ENCODE results near the gene GSTM2.

Gene GSTM2

DNA sequence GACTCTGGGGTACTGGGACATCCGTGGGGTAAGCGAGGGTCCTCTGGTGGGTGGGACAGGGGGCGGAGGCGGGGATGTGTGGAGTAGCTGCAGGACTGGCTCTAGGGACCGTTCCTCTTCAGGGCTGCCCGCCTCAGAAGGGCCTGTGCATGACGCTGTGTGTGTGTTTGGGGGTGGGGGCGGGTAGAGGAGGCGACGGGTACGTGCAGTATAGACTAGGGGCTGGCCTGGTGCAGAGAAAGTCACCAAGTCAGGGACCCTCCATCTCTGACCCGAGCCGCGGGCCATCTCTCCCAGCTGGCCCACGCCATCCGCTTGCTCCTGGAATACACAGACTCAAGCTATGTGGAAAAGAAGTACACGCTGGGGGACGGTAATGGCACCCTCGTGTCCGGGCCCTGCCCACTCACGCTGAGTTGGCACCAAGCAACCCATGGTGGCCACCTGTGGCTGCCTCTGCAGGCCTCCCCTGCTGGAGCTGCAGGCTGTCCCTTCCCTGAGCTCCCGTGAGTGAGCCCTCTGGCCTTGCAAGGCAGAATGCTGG, 44.5 kb downstream of the GSTM2 start:
- no peak for DNase-seq (ENCODE audit: low read depth in 4 of 4, low spot score in 1 of 4)

DNA sequence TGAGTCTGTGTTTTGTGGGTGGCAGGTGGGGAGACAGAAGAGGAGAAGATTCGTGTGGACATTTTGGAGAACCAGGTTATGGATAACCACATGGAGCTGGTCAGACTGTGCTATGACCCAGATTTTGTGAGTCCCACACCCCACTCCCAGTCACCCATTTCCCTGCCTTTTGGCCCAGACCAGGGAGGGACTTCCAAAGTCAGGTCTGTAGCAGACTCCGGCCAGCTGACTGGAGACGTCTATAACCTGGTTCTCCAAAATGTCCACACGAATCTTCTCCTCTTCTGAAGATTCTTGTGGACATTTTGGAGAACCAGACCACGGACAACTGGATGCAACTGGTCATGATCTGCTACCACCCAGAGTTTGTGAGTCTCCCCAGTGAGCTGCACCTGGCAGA, 45.8 kb downstream of the GSTM2 start:
- DNase-seq (ENCODE audit: low read depth in 4 of 4, low spot score in 1 of 4): no peak

DNA sequence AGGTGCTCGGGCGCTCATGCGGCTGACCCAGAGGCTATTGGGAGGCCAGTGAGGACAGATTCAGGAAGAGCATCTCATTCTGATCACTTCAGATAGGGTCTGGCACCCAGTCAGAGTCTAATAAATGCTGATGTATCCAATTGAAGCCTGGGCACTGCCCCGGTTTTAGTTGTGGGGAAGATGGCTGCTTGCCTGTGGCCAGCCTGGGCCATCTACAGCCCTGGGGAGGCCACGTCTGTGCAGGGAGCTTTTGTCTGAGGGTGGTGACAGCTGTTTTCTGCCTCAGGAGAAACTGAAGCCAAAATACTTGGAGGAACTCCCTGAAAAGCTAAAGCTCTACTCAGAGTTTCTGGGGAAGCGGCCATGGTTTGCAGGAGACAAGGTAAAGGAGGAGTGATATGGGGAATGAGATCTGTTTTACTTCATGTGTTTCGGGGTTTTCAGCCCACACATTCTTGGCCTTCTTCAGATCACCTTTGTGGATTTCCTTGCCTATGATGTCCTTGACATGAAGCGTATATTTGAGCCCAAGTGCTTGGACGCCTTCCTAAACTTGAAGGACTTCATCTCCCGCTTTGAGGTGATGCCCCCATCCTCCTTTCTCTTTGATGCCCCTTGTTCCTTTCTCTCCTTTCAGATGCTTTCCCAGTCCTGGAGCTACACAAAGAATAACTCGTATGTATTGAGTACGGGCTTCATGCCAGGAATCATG, 47.0 kb downstream of the GSTM2 start:
- no peak for DNase-seq (ENCODE audit: low read depth in 4 of 4, low spot score in 1 of 4)

DNA sequence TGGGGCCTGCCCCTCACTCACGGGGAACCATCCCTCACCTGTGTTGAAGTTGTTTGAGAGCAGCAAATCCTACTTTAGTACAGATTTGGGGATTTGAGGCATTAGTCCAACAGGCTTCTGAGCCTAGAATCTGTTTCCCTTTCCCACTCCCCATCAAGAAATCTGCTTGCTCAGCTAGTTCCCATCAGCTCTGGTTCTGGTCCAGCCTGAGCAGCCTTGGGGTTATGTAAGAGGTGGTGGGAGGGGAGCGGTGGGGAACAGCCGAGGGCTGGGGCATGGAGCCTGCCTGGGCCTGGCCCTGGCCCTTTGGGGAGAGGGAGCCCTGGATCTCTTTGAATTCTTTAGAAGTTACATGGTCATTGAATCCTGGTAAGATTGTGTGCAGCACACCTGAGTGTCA, 48.3 kb downstream of the GSTM2 start:
- no peak for DNase-seq (ENCODE audit: low read depth in 4 of 4, low spot score in 1 of 4)

DNA sequence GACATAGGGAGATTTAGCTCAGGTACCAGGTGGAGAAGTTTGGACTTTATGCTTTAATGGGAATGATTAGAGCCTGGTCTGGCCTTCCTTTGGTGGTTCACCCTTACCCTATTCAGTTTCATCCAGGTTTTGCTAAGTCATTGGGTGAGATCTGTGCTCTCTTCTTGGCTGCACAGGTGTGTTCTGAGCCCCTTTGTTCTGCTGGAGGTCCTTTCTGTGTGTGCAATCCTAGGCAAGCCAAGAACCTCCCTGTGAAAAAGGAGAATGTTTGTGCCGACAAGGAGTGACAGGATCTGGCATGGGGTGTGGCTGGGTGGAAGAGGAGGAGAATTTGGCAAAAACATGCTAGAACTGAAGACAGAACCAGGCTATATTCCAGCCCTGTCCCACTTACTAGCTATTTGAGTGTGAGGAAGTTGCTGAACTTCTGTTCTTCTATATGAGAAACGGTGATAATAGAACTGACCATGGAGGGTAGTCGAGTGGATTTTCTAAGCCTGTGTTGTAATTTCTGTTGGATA, 48.8 kb downstream of the GSTM2 start:
- no peak for DNase-seq (ENCODE audit: low read depth in 4 of 4, low spot score in 1 of 4)

DNA sequence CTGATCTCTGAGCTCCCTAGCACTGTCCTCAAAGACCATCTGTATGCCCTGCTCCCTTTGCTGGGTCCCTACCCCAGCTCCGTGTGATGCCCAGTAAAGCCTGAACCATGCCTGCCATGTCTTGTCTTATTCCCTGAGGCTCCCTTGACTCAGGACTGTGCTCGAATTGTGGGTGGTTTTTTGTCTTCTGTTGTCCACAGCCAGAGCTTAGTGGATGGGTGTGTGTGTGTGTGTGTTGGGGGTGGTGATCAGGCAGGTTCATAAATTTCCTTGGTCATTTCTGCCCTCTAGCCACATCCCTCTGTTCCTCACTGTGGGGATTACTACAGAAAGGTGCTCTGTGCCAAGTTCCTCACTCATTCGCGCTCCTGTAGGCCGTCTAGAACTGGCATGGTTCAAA, 49.9 kb downstream of the GSTM2 start:
- no peak for DNase-seq (ENCODE audit: low read depth in 4 of 4, low spot score in 1 of 4)

DNA sequence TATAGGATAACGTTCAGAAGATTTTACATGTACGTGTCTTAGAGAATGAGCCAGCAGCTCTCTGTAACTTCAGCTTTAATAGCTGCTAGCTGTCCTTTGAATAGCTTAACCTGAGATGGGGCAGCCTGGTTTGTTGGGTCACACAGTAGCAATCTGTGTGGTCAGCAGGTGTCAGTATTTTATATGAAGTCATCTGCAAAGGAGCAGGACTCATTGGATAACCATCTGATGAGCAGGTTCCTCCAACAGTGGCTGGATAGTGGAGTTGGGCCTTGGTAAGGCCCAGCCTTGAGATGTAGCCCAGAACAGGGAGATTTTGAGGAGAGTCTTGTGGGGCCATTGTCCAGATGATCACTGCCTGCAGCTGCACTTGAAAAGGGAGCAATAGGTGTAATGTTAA, 50.6 kb downstream of the GSTM2 start:
- DNase-seq (ENCODE audit: low read depth in 4 of 4, low spot score in 1 of 4): no peak

DNA sequence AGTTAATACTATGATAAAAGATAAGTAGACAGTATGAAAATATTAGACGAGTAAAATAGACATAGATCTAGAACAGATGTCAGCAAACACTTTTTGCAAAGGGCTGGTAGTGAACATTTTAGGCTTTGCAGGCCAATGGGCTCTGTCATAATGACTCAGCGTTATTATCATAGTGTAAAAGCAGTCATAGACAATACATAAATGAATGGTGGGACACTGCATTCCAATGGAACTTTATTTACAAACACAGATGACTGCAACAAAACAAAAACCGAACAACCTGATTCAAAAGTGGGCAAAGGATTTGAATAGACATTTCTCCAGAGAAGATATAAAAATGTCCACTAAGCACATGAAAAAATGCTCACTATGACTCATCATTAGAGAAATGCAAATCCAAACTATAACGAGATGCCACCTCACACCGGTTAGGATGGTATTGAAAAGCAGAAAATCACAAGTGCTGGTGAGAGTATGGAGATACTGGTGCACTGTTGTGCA, 51.5 kb downstream of the GSTM2 start:
- DNase-seq (ENCODE audit: low read depth in 4 of 4, low spot score in 1 of 4): no peak

DNA sequence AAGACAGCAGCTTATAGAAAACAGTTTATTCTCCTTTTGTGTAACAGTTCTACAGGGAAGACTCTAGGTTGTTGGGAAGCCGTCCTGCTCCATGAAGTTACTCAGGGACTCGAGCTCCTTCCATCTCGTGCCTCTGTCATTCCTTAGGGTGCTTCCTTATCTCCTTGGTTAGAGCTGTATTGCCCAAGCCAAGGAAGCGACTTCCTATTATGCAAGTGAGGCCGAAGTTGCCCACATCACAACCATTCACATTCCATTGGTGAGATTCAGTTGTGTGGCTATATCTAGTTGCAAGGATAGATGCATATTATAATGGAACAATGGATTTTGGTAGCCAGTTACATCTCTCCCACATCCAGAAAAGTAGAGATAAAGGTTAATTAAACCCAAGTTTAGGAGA, 53.2 kb downstream of the GSTM2 start:
- DNase-seq (ENCODE audit: low read depth in 4 of 4, low spot score in 1 of 4): no peak

DNA sequence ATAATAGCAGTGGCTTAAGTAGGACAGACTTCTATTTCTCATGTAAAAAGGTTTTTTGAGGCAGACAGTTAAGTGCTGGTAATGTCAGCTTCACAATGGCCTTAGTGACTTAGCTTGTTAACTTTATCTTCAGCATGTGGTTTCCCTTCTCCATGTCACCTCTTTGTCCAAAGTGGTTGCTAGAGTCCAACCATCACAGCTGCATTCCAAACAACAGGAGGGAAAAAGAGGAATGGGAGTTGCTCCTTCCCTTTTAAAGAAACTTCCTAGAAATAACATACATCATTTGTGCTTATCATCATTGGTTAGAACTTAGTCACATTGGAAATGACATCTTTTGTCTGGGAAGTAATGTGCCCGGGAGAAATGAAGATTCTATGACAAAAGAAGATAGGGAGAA, 54.1 kb downstream of the GSTM2 start:
- DNase-seq (ENCODE audit: low read depth in 4 of 4, low spot score in 1 of 4): no peak

DNA sequence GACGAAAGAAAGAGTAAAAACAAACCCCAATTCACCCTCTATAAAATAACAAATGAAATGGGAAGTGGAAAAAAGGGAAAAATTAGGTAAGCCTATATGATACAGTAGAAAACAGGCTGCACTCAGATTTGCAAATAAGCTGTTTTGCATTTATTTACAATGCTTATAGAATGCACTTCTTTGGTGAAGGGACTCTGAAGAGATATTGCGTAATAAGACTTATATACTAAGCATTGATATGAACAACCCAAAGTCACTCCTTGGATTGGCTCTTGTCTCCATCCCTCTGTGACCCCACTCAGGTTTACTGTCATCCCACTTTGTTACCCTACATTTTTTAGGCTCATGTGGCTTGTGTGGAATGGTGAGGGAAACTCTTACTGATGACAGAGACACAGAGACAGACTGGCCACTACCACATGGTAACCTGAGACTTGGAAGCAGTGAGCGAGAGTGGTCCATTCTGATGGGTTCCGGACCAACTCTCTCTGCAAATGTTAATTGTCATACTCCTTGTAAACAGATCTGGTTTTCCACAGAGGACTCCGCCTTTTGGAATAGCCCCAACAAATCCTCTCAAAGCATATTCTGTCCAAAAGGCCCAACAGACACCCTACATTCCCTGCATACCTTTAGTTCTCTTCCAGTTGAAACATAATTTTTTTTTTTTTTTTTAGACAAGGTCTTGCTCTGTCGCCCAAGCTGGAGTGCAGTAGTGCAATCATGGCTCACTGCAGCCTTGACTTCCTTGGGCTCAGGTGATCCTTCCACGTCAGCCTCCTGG, 55.2 kb downstream of the GSTM2 start:
- DNase-seq (ENCODE audit: low read depth in 4 of 4, low spot score in 1 of 4): no peak

All from stimulated activated CD4-positive, alpha-beta T cell treated with anti-CD3 and anti-CD28 coated beads, Interleukin-1b, Interleukin-23, amount 100 ng/mL, for 24 hours (primary cell).